Skin epidermis (tissue), 12 donors: Measurements from ENCODE around the gene C3orf80.
A peak's percentile ranks its signal among the peaks of the same experiment; 100 is the strongest.
"Not testable (repeated sequence)": the region's sequence is repeated elsewhere in the genome, so short reads cannot be mapped to it uniquely, and the experiment has no call there.

Experiments
- H3K27ac ChIP-seq, 21 experiments: fragments of 200-600 bp; sonication (generic) in 11 of 21; one replicate each; pipeline ENCODE4 v1.5.0; 2020; ENCODE audit warnings: mild to moderate bottlenecking in 3 of 21, inconsistent platforms in 2 of 21, moderate library complexity in 2 of 21
- H3K4me3 ChIP-seq, 7 experiments: fragments of 200-600 bp; sonication (generic) in 2 of 7; one replicate each; pipeline ENCODE4 v1.5.0; 2020; ENCODE audit warnings: inconsistent platforms in 2 of 7, mild to moderate bottlenecking in 2 of 7, moderate library complexity in 1 of 7

C3orf80 gene

DNA sequence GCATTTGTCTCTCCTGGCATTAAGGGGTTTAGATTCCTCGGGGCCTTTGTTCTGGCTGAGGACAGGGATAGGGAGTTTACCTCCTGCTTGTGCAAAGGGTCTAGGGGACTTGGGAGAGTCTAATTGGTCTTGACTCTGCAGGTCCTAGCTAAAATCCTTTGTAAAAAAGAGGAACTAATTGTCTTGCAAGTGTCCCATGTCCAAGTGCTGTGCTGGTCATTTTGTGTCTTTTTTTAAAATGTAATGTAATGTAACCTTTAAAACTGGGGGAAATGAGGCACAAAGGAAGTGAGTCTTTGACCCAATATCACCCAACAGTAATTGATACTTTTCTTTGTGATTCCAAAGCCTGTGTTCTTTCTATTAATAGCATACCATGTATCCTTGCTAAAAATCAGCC is 14.9 kb upstream of the C3orf80 start:
- Histone ChIP-seq H3K4me3 (no peak overlapping the region), H3K27ac (no peak overlapping the region)

DNA sequence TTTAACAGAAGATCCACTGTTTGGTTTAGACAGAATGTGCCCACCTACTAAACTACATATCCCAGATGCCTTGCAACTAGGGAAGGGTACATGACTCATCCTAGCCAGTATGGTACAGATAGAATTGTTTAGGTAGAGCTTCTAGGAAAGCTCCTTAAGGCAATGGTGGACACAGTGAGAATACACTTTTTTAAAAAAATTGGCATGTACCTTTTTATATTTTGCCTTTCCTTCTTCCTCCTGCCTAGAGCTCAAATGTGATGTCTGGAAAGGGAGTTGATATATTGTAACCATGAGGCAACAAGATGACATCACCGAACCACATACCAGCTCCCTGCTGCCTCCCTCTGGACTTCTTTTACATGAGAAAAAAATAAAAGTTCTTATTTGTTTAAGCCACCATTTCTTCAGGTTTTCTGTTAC is 14.4 kb upstream of the C3orf80 start:
- H3K4me3 ChIP-seq: no peak overlapping the region
- no peak overlapping the region for H3K27ac ChIP-seq

DNA sequence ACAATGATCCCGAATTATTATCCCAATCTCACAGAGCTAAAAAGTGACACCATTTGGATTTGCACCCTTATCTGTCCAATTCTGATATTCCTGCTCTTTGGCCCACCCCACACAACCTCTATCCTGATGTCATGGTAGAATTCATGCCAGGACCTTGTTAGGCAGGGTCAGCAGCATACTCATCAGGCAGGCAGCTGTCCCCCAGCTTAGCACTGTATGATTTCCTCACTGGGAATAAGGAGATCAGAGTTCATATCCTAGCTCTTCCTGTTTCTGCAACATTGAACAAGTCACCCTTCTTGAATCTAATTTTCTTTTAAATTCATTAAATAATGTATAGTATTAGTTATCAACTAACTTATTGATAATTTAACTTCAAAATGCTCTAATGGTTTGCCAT is 12.0 kb upstream of the C3orf80 start:
- Histone ChIP-seq H3K27ac (no peak overlapping the region), H3K4me3 (no peak overlapping the region)

GRCh38 chr3:160217675-160218074 is 7.5 kb upstream of the C3orf80 start:
- H3K27ac ChIP-seq: no peak overlapping the region
- H3K4me3 ChIP-seq: no peak overlapping the region

- no peak overlapping the region for H3K27ac ChIP-seq
- H3K4me3 ChIP-seq: no peak overlapping the region
These were observed 7.1 kb upstream of the C3orf80 start for GRCh38 chr3:160218136-160218535.

DNA sequence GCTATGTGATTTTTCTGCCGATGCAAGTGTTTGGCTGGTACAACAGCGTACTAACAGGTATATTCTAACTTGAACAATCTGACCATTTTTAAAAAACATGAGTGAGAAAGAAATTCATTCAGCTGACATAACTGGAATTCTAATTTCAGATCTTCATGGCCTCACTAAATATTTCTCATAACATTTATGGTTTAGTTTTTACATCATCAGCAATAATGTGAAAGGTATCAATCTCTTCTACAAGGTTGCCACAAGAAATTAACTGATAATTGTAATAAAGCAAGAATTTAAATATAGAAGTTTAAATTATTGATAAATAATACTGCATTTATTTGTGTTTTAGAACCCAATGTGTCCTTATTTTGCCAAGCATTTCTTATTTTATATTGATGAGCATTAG is 5.2 kb upstream of the C3orf80 start:
- Histone ChIP-seq H3K27ac (no peak overlapping the region), H3K4me3 (no peak overlapping the region)

GRCh38 chr3:160221019-160221418 is 4.2 kb upstream of the C3orf80 start:
- H3K27ac ChIP-seq: no peak overlapping the region

DNA sequence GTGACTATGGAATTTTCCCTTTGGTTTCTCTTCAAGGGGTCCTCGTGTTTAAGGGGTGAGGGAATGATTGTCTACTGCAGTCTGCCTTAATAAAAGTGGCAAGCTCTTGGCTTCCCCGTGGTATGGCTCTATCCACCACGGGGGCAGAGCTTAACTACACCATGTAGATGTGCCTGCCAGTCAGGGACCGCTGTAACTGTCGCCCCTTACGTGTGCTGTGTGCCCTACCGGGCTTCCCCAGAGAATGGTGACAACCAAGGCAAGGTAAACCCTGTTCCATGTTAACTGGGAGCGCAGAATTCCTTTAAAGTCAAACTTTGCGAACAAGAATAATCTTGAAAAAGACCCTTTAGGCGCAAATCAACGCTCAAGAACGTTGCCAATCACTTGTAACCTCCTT is 966 bp upstream of the C3orf80 start:
- Histone ChIP-seq H3K4me3 (no peak overlapping the region), H3K27ac (no peak overlapping the region)

More at GRCh38 chr3:160221019-160221418, 4.2 kb upstream of the C3orf80 start:
- H3K4me3 ChIP-seq: no peak overlapping the region

GRCh38 chr3:160224811-160225175 is 429 bp upstream of the C3orf80 start:
- Histone ChIP-seq H3K4me3 (peak overlapping the region in 6 of 7 experiments; percentile 35 to 55 (median 52)), H3K27ac (peak overlapping the region in 2 of 21 experiments; percentile 31 to 36)

DNA sequence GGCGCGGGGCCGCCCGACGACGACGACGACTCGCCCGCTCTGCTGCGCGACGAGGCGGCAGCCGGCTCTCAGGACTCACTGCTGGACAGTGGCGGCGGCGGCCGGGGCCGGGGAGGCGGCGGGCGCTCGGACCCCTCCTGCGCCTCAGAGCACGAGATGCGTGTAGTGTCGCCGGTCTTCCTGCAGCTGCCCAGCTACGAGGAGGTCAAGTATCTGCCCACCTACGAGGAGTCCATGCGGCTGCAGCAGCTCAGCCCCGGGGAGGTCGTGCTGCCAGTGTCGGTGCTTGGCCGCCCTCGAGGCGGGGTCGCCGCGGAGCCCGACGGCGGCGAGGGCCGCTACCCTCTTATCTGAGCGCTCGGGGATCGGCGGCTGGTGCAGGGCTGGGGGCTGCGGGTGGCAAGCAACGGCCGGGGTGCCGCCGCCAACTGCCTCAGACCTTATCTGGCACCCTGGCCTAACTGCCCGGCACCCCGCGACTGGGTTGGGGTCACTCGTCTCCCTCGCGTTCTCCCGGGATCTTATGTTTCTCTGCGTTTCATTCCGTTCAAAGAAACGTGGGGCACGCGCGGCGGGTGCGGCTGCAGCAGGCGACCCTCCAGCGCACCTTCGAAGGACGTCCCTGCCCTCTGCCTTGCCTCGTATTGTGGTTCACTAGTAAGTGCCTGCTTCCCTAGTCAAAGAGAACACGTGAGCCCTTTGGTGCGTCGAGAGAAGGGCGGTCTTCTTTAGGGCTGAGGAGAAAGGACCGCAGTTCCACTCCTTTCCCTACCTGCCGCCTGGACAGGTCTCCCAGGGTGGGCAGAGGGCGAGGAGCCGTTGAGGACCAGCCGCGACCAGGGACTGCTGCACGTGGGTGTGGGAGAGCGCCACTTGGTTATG is 1.0 kb downstream of the C3orf80 start:
- H3K27ac ChIP-seq: peak overlapping the region in 1 of 21 experiments; percentile 32
- H3K4me3 ChIP-seq: peak overlapping the region; percentile 35 to 55 (median 51)

- Histone ChIP-seq H3K27ac (no peak overlapping the region), H3K4me3 (no peak overlapping the region)
These were observed 2.2 kb downstream of the C3orf80 start for GRCh38 chr3:160227419-160227818.

GRCh38 chr3:160232014-160232413 is 6.8 kb downstream of the C3orf80 start:
- Histone ChIP-seq H3K4me3 (no peak overlapping the region), H3K27ac (no peak overlapping the region)

DNA sequence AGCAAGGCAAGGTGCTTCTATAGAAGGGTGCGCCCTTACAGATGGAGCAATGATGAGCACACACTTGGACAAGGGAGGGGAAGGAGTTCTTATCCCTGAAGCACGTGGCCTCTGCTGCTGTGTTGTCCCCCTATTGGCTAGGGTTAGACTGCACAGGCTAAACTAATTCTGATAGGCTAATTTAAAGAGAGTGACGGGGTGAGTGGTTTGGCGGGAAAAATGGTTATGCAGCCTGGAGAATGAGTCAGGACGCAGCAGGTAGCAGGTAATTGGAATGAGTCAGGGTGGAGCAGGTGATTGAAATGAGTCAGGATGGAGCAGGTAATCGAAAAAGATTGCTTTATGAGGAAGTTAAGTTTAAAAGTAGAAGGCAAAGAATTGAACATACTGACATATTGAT is 15.5 kb downstream of the C3orf80 start:
- H3K4me3 ChIP-seq, H3K27ac ChIP-seq: not testable (repeated sequence)

DNA sequence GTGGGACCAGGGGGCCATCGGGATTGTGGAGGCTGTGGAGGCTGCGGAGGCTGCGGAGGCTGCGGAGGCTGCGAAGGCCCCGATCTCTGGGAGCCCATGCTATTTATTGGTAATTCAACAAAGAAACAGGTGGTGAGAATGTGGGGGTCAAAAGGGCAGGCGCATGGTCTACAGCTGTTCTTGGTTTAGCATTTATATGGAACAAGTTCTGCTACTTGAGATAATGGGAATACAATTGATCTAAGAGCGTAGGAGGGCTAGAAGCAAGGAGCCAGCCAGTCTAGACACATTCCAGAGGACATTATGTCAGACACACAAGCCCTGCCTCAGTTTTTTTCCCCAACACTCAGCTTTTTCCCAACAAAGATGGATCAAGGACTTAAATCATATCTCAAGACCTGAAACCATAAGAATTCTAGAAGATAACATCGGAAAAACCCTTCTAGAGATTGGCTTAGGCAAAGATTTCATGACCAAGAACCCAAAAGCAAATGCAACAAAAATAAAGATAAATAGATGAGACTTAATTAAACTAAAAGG is 20.1 kb downstream of the C3orf80 start:
- no peak overlapping the region for H3K4me3 ChIP-seq
- H3K27ac ChIP-seq: no peak overlapping the region

DNA sequence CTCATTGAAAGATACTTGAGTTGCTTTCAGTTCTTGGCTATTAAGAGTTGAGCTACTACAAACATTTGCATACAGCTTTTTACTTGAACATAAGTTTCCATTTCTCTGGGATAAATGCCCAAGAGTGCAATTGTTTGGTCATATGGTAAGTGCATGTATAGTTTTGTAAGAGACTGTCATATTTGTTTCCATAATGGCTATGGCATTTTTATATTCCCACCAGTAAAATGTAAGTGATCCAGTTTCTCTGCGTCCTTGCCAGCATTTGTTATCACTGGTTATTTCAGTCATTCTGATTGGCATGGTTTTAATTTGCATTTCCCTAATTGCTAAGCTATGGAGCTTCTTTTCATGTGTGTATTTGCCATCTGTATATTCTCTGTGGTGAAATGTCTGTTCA is 22.5 kb downstream of the C3orf80 start:
- Histone ChIP-seq H3K27ac (no peak overlapping the region), H3K4me3 (no peak overlapping the region)

- no peak overlapping the region for H3K27ac ChIP-seq
These were observed 28.1 kb downstream of the C3orf80 start for GRCh38 chr3:160253298-160253697.

GRCh38 chr3:160257606-160258005 is 32.4 kb downstream of the C3orf80 start:
- no peak overlapping the region for H3K27ac ChIP-seq
- no peak overlapping the region for H3K4me3 ChIP-seq

More at GRCh38 chr3:160253298-160253697, 28.1 kb downstream of the C3orf80 start:
- H3K4me3 ChIP-seq: no peak overlapping the region

DNA sequence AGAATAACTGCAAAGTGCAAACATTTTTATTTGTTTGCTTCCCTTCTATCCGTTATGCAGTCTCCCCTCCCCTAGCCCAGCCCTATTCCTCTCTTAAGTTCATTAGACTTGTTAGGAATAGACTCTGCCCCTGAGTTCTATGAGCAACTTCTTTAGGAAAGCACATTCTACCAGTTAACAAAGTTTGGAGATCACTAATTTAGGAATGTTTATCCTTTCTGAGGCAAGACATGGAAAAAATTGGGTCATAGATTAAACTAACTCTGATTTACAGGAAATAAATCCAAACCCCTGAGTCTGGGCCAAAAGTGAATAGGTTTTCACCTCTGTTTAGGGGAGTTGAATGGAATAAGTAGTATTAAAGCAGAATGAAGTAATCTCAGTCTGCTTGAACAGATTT is 34.4 kb downstream of the C3orf80 start:
- no peak overlapping the region for H3K27ac ChIP-seq
- no peak overlapping the region for H3K4me3 ChIP-seq

DNA sequence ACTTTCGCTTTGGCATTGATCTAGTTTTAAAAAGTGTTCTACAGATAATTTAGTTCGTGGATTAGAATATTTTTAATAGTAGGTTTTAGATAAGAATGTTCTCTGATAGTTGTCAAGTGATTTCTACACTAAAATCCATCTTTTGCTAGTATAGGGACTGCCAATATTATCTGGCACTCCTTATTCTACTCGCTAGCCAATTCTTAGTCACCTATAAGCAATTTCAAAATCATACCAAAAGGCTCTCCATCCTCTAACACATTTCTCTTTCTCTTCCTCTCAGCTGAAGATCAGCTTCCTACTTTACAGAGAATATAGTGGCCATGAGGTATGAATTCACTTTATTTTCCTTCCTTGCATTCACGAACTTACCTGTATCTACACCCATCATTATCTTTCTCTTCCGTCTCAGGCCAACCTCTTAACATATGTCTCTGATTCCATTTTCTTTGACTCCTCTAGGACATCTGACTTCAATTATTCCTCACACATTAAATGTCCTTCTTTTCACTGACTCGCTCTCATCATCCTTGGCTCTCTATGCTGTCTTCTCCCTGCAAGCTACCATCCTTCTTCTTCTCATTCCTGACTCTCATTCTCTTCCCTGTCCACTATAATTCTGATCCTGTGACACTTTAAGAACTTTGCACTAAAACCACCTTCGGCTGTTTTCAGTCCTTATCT is 35.5 kb downstream of the C3orf80 start:
- peak overlapping the region in 1 of 21 experiments; percentile 5 for H3K27ac ChIP-seq
- H3K4me3 ChIP-seq: no peak overlapping the region

GRCh38 chr3:160265088-160265487 is 39.9 kb downstream of the C3orf80 start:
- Histone ChIP-seq H3K4me3 (no peak overlapping the region), H3K27ac (no peak overlapping the region)
